Liver (tissue), 9 donors: ENCODE measurements around the gene ELOA. TPM values are rescaled to one million over a fixed set of nuclear protein-coding genes. Genes with fewer than 3 reads are reported as not detected.

Experiments
- DNase-seq: peaks from one replicate; pipeline ENCODE4 v3.0.0-alpha.2; 2017; ENCODE audit warnings: low spot score
- H3K27ac ChIP-seq, 2 donors: one replicate each; pipeline ENCODE4 v1.7.0; 2013; ENCODE audit warnings: inconsistent platforms in 2 of 2, low read length in 2 of 2, control low read depth in 1 of 2, low read depth in 1 of 2, mild to moderate bottlenecking in 1 of 2
- H3K27me3 ChIP-seq, 4 donors: one replicate each; pipeline versions ENCODE4 v1.6.1 to v1.7.0; 2013; ENCODE audit warnings: low read length in 3 of 4, inconsistent platforms in 1 of 4, mild to moderate bottlenecking in 1 of 4, moderate library complexity in 1 of 4; ENCODE audit not compliant: control insufficient read depth in 4 of 4, insufficient read depth in 4 of 4
- H3K36me3 ChIP-seq, 4 donors: one replicate each; pipeline versions ENCODE4 v1.6.1 to v1.7.0; 2013; ENCODE audit warnings: low read length in 3 of 4, mild to moderate bottlenecking in 3 of 4, low read depth in 1 of 4, moderate library complexity in 1 of 4; ENCODE audit not compliant: control insufficient read depth in 4 of 4, insufficient read depth in 3 of 4
- H3K4me1 ChIP-seq, 4 donors: one replicate each; pipeline versions ENCODE4 v1.6.1 to v1.7.0; 2013; ENCODE audit warnings: low read length in 3 of 4, mild to moderate bottlenecking in 3 of 4, moderate library complexity in 1 of 4; ENCODE audit not compliant: control insufficient read depth in 4 of 4, insufficient read depth in 4 of 4
- H3K4me3 ChIP-seq, 3 donors: one replicate each; pipeline versions ENCODE4 v1.6.1 to v1.7.0; 2013; ENCODE audit warnings: low read length in 3 of 3, control low read depth in 1 of 3, low read depth in 1 of 3, mild to moderate bottlenecking in 1 of 3
- H3K9ac ChIP-seq, 2 donors: one replicate each; pipeline ENCODE4 v1.7.0; 2013; ENCODE audit warnings: low read length in 2 of 2, mild to moderate bottlenecking in 2 of 2, moderate library complexity in 2 of 2, control low read depth in 1 of 2, low read depth in 1 of 2
- H3K9me3 ChIP-seq, 4 donors: one replicate each; pipeline versions ENCODE4 v1.6.1 to v1.7.0; 2013; ENCODE audit warnings: low read length in 3 of 4; ENCODE audit not compliant: control insufficient read depth in 4 of 4
- EGR1 ChIP-seq, 2 donors: IDR thresholded peaks; 2 replicates each; pipeline ENCODE4 v1.6.1; 2016 to 2018; ENCODE audit warnings: antibody characterized with exemption in 2 of 2, low read depth in 2 of 2
- HNF4A ChIP-seq, 2 donors: conservative IDR thresholded peaks; 2 replicates each; pipeline ENCODE4 v1.6.1; 2016; ENCODE audit warnings: antibody characterized with exemption in 2 of 2, mild to moderate bottlenecking in 2 of 2
- HNF4G ChIP-seq: IDR thresholded peaks from 2 replicates; pipeline ENCODE4 v1.6.1; 2016; ENCODE audit warnings: antibody characterized with exemption
- JUND ChIP-seq, 2 donors: IDR thresholded peaks; 2 replicates each; pipeline ENCODE4 v1.6.1; 2016; ENCODE audit warnings: antibody characterized with exemption in 2 of 2
- RAD21 ChIP-seq, 2 donors: IDR thresholded peaks; 2 replicates each; pipeline ENCODE4 v1.6.1; 2016; ENCODE audit warnings: antibody characterized with exemption in 2 of 2, mild to moderate bottlenecking in 2 of 2
- RXRA ChIP-seq, 2 donors: IDR thresholded peaks; 2 replicates each; pipeline ENCODE4 v1.6.1; 2017 to 2018; ENCODE audit warnings: antibody characterized with exemption in 2 of 2, mild to moderate bottlenecking in 1 of 2
- SP1 ChIP-seq: IDR thresholded peaks from 2 replicates; pipeline ENCODE4 v1.6.1; 2018; ENCODE audit warnings: antibody characterized with exemption, mild to moderate bottlenecking
- YY1 ChIP-seq: IDR thresholded peaks from 2 replicates; pipeline ENCODE4 v1.6.1; 2016; ENCODE audit warnings: antibody characterized with exemption, mild to moderate bottlenecking
- WGBS: extraction: QIAGEN DNeasy Blood & Tissue Kit; methylation state at CpG from one replicate; pipeline ENCODE4 v1.1.7; 2013; 5-methylcytosine and 5-hydroxymethylcytosine counted together
- polyA plus RNA-seq, 2 donors: library from polyadenylated mRNA; stranded (reverse) in 1 of 2; unstranded in 1 of 2; fragments of 200-250 nt in 1 of 2; fragments of >200 nt in 1 of 2; fragmentation: Nextera tagmentation in 1 of 2; extraction: Ambion mirVana in 1 of 2; gene quantifications; one replicate each; pipeline versions ENCODE4 v1.2.1 to v1.2.3, GENCODE V29; 2013 to 2015
- total RNA-seq, 2 donors: library from RNA; depleted of rRNA; stranded (reverse); fragments of >200 nt; gene quantifications; one replicate each; pipeline ENCODE4 v1.2.3, GENCODE V29; 2014
- TF ChIP-seq, protein P1 (sequence below): IDR thresholded peaks from 2 replicates; pipeline ENCODE4 v1.6.1; 2016; ENCODE audit warnings: antibody characterized with exemption
- TF ChIP-seq, protein P2 (sequence below): fragments of 150-350 bp; IDR thresholded peaks from 2 replicates; pipeline ENCODE4 v1.5.1; 2017; ENCODE audit warnings: improper control_type of control experiment, low read depth, low read length; ENCODE audit not compliant: missing input control
- TF ChIP-seq, protein P3 (sequence below): IDR thresholded peaks from 2 replicates; pipeline ENCODE4 v1.6.1; 2016; ENCODE audit warnings: antibody characterized with exemption
- TF ChIP-seq, protein P4 (sequence below): IDR thresholded peaks from 2 replicates; pipeline ENCODE4 v1.6.1; 2016; ENCODE audit warnings: antibody characterized with exemption, mild to moderate bottlenecking
- donor health status: healthy.
- donor health status: healthy.
- donor health status: healthy.
- donor health status: healthy.
- donor health status: healthy.

Gene ELOA
- total and polyA plus RNA-seq, 4 donors = 11.1 to 34.9 (median 24.3) TPM

DNA sequence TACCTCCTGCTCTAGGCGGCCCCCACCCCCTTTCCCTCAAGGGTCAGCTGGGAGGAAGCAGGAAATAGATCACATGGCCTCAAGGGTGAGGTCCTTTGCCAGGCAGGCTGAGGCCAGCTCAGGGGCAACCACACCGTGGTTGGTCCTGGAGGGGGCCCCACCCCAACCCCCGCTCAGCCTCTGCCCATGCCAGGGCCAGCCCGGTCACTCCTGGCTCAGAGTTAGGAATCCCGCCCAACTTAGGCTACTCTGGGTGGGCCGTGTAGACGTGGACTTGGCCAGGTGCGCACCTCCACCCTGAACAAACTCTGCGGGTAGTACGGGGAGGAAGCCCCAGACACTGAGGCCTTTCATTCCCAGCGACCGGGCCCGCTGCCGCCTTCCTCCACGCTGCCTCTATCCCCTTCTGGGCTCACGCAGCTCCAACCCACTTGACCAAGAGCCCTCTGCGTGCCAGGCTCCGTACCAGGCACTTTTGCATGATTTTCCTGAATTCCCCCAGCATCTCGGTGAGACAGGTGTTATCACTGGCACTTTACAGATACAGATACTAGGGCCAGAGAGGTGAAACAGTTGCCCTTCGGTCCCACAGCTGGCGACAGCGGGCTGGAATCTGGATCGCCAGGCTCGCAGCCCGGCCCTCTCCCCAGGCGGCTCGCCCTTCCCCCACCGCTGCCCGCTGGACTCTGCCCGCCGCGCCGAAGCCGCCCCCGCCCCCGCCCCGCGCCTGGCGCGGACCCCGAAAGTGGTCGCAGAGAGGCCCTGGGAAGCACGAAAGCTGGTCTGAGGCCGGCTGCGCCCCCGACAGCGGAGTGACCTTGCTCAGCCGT is 56.5 kb downstream of the ELOA start:
- peak overlapping the region; percentile 80 to 91 (median 80) for H3K4me3 ChIP-seq
- H3K27ac ChIP-seq = peak overlapping the region; percentile 99 to 100
- DNase-seq = peak; percentile 70
- peak overlapping the region; percentile 62 to 96 for H3K9ac ChIP-seq
- H3K27me3 ChIP-seq = no peaks in the 10 kb centered on the region
- H3K4me1 ChIP-seq = peaks cover 12 to 50% (median 41%) of the 10 kb centered on the region in 4 donors
- 3% methylated on average over 48 of the region's 48 CpGs for WGBS
- TF ChIP-seq EGR1 (IDR thresholded peaks at IDR 0.05; ENCODE audit: low read depth in 2 of 2) (peak; percentile 3 to 57), JUND (IDR thresholded peaks at IDR 0.05) (no peak), RXRA (IDR thresholded peaks at IDR 0.05) (no peak), HNF4G (peak; percentile 45), SP1 (peak; percentile 63), RAD21 (IDR thresholded peaks at IDR 0.05) (peak in 1 of 2 donors; percentile 17), HNF4A (conservative IDR thresholded peaks at IDR 0.05) (peak; percentile 71 to 75), YY1 (peak; percentile 33)
- TF ChIP-seq, protein P1, sequence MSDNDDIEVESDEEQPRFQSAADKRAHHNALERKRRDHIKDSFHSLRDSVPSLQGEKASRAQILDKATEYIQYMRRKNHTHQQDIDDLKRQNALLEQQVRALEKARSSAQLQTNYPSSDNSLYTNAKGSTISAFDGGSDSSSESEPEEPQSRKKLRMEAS = no peak
- TF ChIP-seq, protein P2, sequence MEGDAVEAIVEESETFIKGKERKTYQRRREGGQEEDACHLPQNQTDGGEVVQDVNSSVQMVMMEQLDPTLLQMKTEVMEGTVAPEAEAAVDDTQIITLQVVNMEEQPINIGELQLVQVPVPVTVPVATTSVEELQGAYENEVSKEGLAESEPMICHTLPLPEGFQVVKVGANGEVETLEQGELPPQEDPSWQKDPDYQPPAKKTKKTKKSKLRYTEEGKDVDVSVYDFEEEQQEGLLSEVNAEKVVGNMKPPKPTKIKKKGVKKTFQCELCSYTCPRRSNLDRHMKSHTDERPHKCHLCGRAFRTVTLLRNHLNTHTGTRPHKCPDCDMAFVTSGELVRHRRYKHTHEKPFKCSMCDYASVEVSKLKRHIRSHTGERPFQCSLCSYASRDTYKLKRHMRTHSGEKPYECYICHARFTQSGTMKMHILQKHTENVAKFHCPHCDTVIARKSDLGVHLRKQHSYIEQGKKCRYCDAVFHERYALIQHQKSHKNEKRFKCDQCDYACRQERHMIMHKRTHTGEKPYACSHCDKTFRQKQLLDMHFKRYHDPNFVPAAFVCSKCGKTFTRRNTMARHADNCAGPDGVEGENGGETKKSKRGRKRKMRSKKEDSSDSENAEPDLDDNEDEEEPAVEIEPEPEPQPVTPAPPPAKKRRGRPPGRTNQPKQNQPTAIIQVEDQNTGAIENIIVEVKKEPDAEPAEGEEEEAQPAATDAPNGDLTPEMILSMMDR = no peak
- TF ChIP-seq, protein P3, sequence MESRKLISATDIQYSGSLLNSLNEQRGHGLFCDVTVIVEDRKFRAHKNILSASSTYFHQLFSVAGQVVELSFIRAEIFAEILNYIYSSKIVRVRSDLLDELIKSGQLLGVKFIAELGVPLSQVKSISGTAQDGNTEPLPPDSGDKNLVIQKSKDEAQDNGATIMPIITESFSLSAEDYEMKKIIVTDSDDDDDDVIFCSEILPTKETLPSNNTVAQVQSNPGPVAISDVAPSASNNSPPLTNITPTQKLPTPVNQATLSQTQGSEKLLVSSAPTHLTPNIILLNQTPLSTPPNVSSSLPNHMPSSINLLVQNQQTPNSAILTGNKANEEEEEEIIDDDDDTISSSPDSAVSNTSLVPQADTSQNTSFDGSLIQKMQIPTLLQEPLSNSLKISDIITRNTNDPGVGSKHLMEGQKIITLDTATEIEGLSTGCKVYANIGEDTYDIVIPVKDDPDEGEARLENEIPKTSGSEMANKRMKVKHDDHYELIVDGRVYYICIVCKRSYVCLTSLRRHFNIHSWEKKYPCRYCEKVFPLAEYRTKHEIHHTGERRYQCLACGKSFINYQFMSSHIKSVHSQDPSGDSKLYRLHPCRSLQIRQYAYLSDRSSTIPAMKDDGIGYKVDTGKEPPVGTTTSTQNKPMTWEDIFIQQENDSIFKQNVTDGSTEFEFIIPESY = no peak
- TF ChIP-seq, protein P4, sequence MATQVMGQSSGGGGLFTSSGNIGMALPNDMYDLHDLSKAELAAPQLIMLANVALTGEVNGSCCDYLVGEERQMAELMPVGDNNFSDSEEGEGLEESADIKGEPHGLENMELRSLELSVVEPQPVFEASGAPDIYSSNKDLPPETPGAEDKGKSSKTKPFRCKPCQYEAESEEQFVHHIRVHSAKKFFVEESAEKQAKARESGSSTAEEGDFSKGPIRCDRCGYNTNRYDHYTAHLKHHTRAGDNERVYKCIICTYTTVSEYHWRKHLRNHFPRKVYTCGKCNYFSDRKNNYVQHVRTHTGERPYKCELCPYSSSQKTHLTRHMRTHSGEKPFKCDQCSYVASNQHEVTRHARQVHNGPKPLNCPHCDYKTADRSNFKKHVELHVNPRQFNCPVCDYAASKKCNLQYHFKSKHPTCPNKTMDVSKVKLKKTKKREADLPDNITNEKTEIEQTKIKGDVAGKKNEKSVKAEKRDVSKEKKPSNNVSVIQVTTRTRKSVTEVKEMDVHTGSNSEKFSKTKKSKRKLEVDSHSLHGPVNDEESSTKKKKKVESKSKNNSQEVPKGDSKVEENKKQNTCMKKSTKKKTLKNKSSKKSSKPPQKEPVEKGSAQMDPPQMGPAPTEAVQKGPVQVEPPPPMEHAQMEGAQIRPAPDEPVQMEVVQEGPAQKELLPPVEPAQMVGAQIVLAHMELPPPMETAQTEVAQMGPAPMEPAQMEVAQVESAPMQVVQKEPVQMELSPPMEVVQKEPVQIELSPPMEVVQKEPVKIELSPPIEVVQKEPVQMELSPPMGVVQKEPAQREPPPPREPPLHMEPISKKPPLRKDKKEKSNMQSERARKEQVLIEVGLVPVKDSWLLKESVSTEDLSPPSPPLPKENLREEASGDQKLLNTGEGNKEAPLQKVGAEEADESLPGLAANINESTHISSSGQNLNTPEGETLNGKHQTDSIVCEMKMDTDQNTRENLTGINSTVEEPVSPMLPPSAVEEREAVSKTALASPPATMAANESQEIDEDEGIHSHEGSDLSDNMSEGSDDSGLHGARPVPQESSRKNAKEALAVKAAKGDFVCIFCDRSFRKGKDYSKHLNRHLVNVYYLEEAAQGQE = peak; percentile 19
- H3K36me3 ChIP-seq = peaks cover 2 to 27% (median 10%) of the 10 kb centered on the region in 4 donors
- H3K9me3 ChIP-seq = no peaks in the 10 kb centered on the region
